HFFc6 (cell line): Measurements from ENCODE around the gene AKAP13. TPM values are rescaled to one million over a fixed set of nuclear protein-coding genes. Genes with fewer than 3 reads are reported as not detected.
A peak's percentile ranks its signal among the peaks of the same experiment; 100 is the strongest.

Experiments used
- DNase-seq: peaks from one replicate; pipeline ENCODE4 v3.0.0-alpha.2; 2018
- H3K27ac Mint-ChIP-seq: 2 replicates; pipeline ENCODE4 v1.8.0; 2020; ENCODE audit warnings: mild to moderate bottlenecking, mixed read lengths
- H3K27me3 Mint-ChIP-seq: 2 replicates; pipeline ENCODE4 v1.8.0; 2021; ENCODE audit warnings: mild to moderate bottlenecking, moderate library complexity, mixed read lengths; ENCODE audit not compliant: insufficient read depth
- H3K36me3 Mint-ChIP-seq: 2 replicates; pipeline ENCODE4 v1.8.0; 2021; ENCODE audit warnings: low read depth, mixed read lengths
- H3K4me1 Mint-ChIP-seq: 2 replicates; pipeline ENCODE4 v1.8.0; 2020; ENCODE audit warnings: low read depth, mixed read lengths
- H3K4me3 Mint-ChIP-seq: 2 replicates; pipeline ENCODE4 v1.8.0; 2020; ENCODE audit warnings: mild to moderate bottlenecking, moderate library complexity, mixed read lengths
- H3K9me3 Mint-ChIP-seq: 2 replicates; pipeline ENCODE4 v1.8.0; 2020; ENCODE audit warnings: mild to moderate bottlenecking, mixed read lengths
- CTCF ChIP-seq: fragments of 200-600 bp; sonication (generic); IDR thresholded peaks from 2 replicates; pipeline ENCODE4 v1.5.0; 2021; ENCODE audit warnings: antibody characterized with exemption, mild to moderate bottlenecking
- total RNA-seq, 6 experiments: library from RNA; stranded (reverse); fragmentation: NEBNext Ultra II Directional; extraction: Animal tissue kit (Norgen Biotek cat#: 25700); gene quantifications; 2 replicates in 1 of 6; 3 replicates in 5 of 6; pipeline ENCODE4 v1.2.3, GENCODE V29; 2021

The AKAP13 gene
- total RNA-seq, 6 experiments from 2014 or later = 29.0 to 51.3 (median 35.6) TPM

GRCh38 chr15:85622221-85622831, 241.9 kb downstream of the AKAP13 start:
- peaks cover 16% of the 10 kb centered on the region for H3K36me3 Mint-ChIP-seq
- no peaks in the 10 kb centered on the region for H3K9me3 Mint-ChIP-seq
- peaks cover 6% of the 10 kb centered on the region for H3K4me1 Mint-ChIP-seq
- H3K27ac Mint-ChIP-seq = peak overlapping the region; percentile 84
- no peaks in the 10 kb centered on the region; the same call in 1 of the 2 replicates for H3K27me3 Mint-ChIP-seq
- peak overlapping the region; percentile 47 for H3K4me3 Mint-ChIP-seq
- peak; percentile 58 for DNase-seq
- TF ChIP-seq CTCF = no peak

- DNase-seq = peak; percentile 41
- peak overlapping the region; percentile 61 for H3K27ac Mint-ChIP-seq
These were observed 243.1 kb downstream of the AKAP13 start for GRCh38 chr15:85623315-85624049.

GRCh38 chr15:85624291-85624801, 243.9 kb downstream of the AKAP13 start:
- Mint-ChIP-seq H3K27me3 (no peaks in the 10 kb centered on the region; the same call in 1 of the 2 replicates), H3K4me1 (peaks cover 9% of the 10 kb centered on the region), H3K4me3 (peak overlapping the region; percentile 63), H3K9me3 (no peaks in the 10 kb centered on the region), H3K36me3 (peaks cover 17% of the 10 kb centered on the region), H3K27ac (peak overlapping the region; percentile 61)
- no peak for TF ChIP-seq CTCF
- DNase-seq = no peak

More at GRCh38 chr15:85623315-85624049, 243.1 kb downstream of the AKAP13 start:
- peaks cover 17% of the 10 kb centered on the region for H3K36me3 Mint-ChIP-seq
- no peaks in the 10 kb centered on the region; the same call in 1 of the 2 replicates for H3K27me3 Mint-ChIP-seq
- no peaks in the 10 kb centered on the region for H3K9me3 Mint-ChIP-seq
- TF ChIP-seq CTCF = no peak
- H3K4me3 Mint-ChIP-seq = peak overlapping the region; percentile 42
- peaks cover 9% of the 10 kb centered on the region for H3K4me1 Mint-ChIP-seq

GRCh38 chr15:85625166-85625830, 244.9 kb downstream of the AKAP13 start:
- Mint-ChIP-seq H3K9me3 (no peaks in the 10 kb centered on the region), H3K27me3 (no peaks in the 10 kb centered on the region; the same call in 1 of the 2 replicates), H3K27ac (peak overlapping the region; percentile 61), H3K36me3 (peaks cover 21% of the 10 kb centered on the region), H3K4me1 (peaks cover 9% of the 10 kb centered on the region), H3K4me3 (no peak overlapping the region)
- no peak for DNase-seq
- TF ChIP-seq CTCF = no peak

GRCh38 chr15:85625856-85626255, 245.5 kb downstream of the AKAP13 start:
- Mint-ChIP-seq H3K4me1 (peaks cover 12% of the 10 kb centered on the region), H3K4me3 (no peak overlapping the region), H3K27me3 (no peaks in the 10 kb centered on the region; the same call in 1 of the 2 replicates), H3K36me3 (peaks cover 21% of the 10 kb centered on the region), H3K27ac (peak overlapping the region; percentile 61), H3K9me3 (no peaks in the 10 kb centered on the region)
- no peak for DNase-seq
- TF ChIP-seq CTCF = no peak
